ENCODE results near the gene CDKN1B.

CDKN1B gene

DNA sequence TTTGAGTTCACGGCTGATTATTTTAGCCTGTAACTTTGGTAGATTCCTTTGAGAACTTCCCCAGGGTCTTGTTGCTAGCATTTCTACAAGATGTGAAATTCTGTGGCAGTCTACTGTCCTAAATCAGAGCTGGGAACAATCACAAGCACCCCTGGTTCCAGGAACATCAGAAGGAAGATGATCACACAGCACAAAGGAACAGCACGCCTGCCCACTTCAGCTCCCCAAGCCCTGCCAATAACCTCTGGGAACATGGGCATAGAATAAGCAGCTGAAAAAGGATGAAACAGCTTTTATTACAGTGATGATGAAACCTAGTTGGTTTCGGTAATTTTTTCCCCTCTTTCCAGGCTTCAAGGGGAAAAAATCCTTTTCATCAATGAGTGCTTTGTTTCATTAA lies 33.4 kb upstream of the CDKN1B start:
- H3K27ac ChIP-seq = no peak overlapping the region
- no peak overlapping the region for H3K4me2 ChIP-seq
- no peak overlapping the region for H3K4me3 ChIP-seq

DNA sequence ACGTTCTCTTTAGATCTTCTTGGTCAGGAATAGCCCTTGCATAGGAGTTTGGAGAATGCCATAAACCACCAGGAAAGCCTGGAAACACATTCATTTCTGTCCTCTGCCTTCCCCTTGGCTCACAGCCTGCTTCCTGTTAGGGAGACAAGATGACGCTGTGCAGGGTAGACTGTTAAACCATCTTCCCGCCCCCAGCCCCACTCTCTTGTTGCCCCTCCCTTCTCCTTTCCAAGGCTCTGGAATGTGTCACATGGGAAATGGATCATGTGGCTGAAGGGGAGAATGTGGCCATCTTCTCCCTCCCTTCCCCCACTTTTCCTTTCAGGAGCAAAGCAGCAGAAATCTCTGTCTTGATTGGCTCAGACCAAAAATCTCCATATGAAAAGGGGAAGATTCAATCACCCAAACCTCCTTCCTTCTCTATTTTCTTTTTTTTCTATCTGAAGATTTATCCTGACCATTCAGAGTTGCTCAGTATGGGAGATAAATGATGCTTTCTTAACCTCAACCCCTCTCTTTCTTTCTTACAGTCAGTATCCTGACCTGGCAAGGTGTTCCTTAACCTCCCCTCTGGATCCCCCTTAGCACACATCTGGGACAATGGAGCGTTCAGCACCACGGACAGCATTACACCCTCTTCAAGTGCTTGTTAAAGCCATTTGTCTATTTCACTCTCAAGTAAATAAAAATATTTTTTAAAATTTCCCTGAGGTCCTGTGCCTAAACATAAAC lies 32.6 kb upstream of the CDKN1B start:
- TF ChIP-seq Cebpa-rat (IDR thresholded peaks at IDR 0.05) = no peak
- no peaks in the 10 kb centered on the region for H3K4me1 ChIP-seq
- H3K4me2 ChIP-seq = no peak overlapping the region
- H3K27ac ChIP-seq = no peak overlapping the region
- H3K36me3 ChIP-seq = no peaks in the 10 kb centered on the region
- H4K20me1 ChIP-seq = no peaks in the 10 kb centered on the region; a peak in 1 of 22 replicates
- no peaks in the 10 kb centered on the region for H3K27me3 ChIP-seq
- no peaks in the 10 kb centered on the region for H3K9me3 ChIP-seq (replicated peaks in 1 of 11)
- no peak overlapping the region for H3K9ac ChIP-seq
- no peak overlapping the region for H3K4me3 ChIP-seq

More for the DNA sequence above, 33.4 kb upstream of the CDKN1B start:
- no peaks in the 10 kb centered on the region for H3K4me1 ChIP-seq
- H3K9ac ChIP-seq = no peak overlapping the region
- no peaks in the 10 kb centered on the region for H3K27me3 ChIP-seq
- no peaks in the 10 kb centered on the region; a peak in 1 of 22 replicates for H4K20me1 ChIP-seq
- no peaks in the 10 kb centered on the region for H3K9me3 ChIP-seq (replicated peaks in 1 of 11)
- H3K36me3 ChIP-seq = no peaks in the 10 kb centered on the region
- TF ChIP-seq Cebpa-rat (IDR thresholded peaks at IDR 0.05) = no peak

DNA sequence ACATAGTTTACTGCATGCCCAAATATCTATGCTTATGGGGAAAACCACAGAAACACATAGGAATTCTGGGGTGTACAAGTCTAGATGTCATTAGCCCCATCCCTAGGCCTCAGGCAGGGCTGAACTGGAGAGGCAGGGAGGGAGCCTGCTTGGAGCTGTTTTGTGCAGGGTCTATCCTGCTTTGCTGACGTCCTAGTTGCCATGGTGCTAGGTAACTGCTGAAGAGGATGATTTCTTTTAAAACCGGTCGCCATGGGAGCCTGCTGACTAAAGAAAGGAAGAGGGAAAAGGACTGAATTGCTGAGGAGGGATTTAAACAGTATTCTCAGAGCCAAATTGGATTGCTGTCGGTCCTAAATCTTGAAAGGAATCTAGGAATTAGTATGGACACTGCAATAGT lies 31.9 kb upstream of the CDKN1B start:
- Histone ChIP-seq H3K4me3 (no peak overlapping the region), H3K9ac (no peak overlapping the region), H3K36me3 (no peaks in the 10 kb centered on the region), H4K20me1 (no peaks in the 10 kb centered on the region; a peak in 1 of 22 replicates), H3K27ac (no peak overlapping the region), H3K9me3 (replicated peaks in 1 of 11) (no peaks in the 10 kb centered on the region), H3K4me2 (no peak overlapping the region), H3K27me3 (no peaks in the 10 kb centered on the region), H3K4me1 (no peaks in the 10 kb centered on the region)
- TF ChIP-seq Cebpa-rat (IDR thresholded peaks at IDR 0.05) = no peak

DNA sequence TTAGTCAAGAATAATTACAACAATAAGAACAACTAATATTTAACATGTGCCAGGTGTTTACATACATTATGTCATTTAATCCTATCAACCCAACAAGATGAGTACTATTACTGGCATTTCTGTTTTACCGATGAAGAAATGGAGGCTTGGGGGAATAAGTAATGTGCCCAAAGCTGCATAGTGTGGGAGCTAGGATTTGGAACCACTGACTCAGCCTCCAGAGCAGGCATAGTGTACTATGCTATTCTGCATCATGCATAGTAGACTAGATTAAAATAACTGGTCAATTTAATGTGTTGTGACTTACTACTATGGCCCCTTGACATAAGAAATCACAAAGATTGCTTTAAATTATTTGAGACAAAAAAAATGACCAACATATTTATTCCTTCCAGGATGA lies 30.7 kb upstream of the CDKN1B start:
- Histone ChIP-seq H3K27ac (no peak overlapping the region), H3K9me3 (replicated peaks in 1 of 11) (no peaks in the 10 kb centered on the region), H3K9ac (no peak overlapping the region), H3K36me3 (no peaks in the 10 kb centered on the region), H3K4me1 (peaks cover 0 to under 1% (median 0%) of the 10 kb centered on the region in 10 experiments; a peak in 2 of 20 replicates), H3K4me3 (no peak overlapping the region), H3K27me3 (no peaks in the 10 kb centered on the region), H3K4me2 (no peak overlapping the region), H4K20me1 (no peaks in the 10 kb centered on the region)
- TF ChIP-seq Cebpa-rat (IDR thresholded peaks at IDR 0.05) = no peak

- Histone ChIP-seq H3K9ac (no peak overlapping the region), H3K27me3 (no peaks in the 10 kb centered on the region), H3K36me3 (no peaks in the 10 kb centered on the region), H4K20me1 (no peaks in the 10 kb centered on the region), H3K4me2 (no peak overlapping the region), H3K27ac (no peak overlapping the region), H3K4me1 (peaks cover 0 to 5% (median 0%) of the 10 kb centered on the region in 10 experiments; a peak in 4 of 20 replicates), H3K9me3 (replicated peaks in 1 of 11) (no peaks in the 10 kb centered on the region), H3K4me3 (no peak overlapping the region)
- TF ChIP-seq Cebpa-rat (IDR thresholded peaks at IDR 0.05) = no peak
Observed at GRCh38 chr12:12686925-12687324, 30.2 kb upstream of the CDKN1B start.

DNA sequence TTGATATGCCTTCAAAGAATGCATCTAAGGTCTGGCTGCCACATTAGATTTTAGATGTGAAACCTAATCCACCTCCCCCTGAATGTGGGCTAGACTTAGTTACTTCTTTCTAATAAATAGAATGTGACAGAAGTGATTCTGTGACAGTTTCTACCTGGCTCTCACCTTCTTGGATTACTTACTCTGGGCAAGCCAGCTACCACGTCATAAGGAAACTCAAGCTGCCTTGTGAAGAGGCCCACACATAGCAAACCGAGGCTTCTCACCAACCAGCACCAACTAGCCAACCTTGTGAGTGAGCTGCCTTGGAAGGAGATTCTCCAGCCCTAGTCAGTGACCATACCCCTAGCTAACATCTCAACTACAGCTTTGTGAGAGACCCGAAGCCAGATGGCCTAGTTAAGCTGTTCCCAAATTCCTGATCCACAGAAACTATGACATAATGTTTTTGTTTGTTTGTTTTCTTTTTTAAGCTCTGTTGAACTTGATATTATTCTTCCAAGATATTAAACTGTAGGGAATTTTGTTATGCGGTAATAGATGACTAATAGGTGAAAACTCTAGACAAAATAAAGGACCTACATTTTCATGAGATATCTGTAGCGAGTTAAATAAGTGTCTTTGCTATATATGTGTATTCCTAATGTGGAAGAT lies 27.4 kb upstream of the CDKN1B start:
- H3K4me3 ChIP-seq = no peak overlapping the region
- no peak overlapping the region for H3K27ac ChIP-seq
- H3K4me2 ChIP-seq = no peak overlapping the region
- no peaks in the 10 kb centered on the region for H3K27me3 ChIP-seq
- no peaks in the 10 kb centered on the region for H3K9me3 ChIP-seq (replicated peaks in 1 of 11)
- no peaks in the 10 kb centered on the region for H4K20me1 ChIP-seq
- no peaks in the 10 kb centered on the region for H3K36me3 ChIP-seq
- no peak overlapping the region for H3K9ac ChIP-seq
- H3K4me1 ChIP-seq = peaks cover 0 to 8% (median 0%) of the 10 kb centered on the region in 10 experiments; a peak in 4 of 20 replicates
- TF ChIP-seq Cebpa-rat (IDR thresholded peaks at IDR 0.05) = no peak

GRCh38 chr12:12691549-12691948 lies 25.6 kb upstream of the CDKN1B start:
- Histone ChIP-seq H4K20me1 (no peaks in the 10 kb centered on the region), H3K9me3 (replicated peaks in 1 of 11) (no peaks in the 10 kb centered on the region), H3K36me3 (no peaks in the 10 kb centered on the region), H3K27ac (no peak overlapping the region), H3K4me1 (peaks cover 0 to 15% (median 10%) of the 10 kb centered on the region in 10 experiments; a peak in 9 of 20 replicates), H3K27me3 (no peaks in the 10 kb centered on the region), H3K9ac (no peak overlapping the region), H3K4me2 (peak overlapping the region in 2 of 11 experiments; percentile 0 to 16; a peak in 1 of 22 replicates), H3K4me3 (no peak overlapping the region)
- no peak for TF ChIP-seq Cebpa-rat (IDR thresholded peaks at IDR 0.05)

DNA sequence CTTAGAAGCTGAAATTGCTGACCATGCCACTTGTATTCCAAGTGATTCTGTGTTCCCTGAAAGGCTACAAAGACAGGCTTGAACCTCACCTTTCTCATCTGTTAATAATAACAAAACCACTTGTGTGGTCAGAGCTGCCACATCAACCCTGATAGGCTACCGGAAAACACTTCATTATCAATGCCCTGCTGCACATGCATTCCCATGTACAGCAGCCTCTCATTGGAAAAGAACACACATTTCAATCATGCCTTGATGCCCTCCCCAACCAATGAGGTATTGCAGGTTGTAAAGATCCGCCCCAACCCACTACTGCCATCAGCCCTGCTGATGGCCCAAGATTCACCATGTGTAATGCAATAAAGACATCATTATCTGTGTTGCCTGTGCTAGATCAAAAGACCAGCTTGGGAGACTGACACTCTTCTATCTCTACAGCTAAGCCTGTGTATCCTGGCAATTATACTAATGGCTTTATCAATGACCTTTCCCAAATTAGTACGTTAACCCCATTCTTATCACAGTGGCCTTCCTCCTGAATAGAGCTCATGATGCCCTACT lies 24.0 kb upstream of the CDKN1B start:
- Histone ChIP-seq H3K27me3 (no peaks in the 10 kb centered on the region), H3K4me1 (peaks cover 7 to 24% (median 16%) of the 10 kb centered on the region in 10 experiments; a peak in 16 of 20 replicates), H3K4me2 (no peak overlapping the region), H4K20me1 (no peaks in the 10 kb centered on the region), H3K9ac (no peak overlapping the region), H3K9me3 (replicated peaks in 1 of 11) (no peaks in the 10 kb centered on the region), H3K36me3 (no peaks in the 10 kb centered on the region), H3K27ac (no peak overlapping the region), H3K4me3 (no peak overlapping the region)
- TF ChIP-seq Cebpa-rat (IDR thresholded peaks at IDR 0.05) = no peak

DNA sequence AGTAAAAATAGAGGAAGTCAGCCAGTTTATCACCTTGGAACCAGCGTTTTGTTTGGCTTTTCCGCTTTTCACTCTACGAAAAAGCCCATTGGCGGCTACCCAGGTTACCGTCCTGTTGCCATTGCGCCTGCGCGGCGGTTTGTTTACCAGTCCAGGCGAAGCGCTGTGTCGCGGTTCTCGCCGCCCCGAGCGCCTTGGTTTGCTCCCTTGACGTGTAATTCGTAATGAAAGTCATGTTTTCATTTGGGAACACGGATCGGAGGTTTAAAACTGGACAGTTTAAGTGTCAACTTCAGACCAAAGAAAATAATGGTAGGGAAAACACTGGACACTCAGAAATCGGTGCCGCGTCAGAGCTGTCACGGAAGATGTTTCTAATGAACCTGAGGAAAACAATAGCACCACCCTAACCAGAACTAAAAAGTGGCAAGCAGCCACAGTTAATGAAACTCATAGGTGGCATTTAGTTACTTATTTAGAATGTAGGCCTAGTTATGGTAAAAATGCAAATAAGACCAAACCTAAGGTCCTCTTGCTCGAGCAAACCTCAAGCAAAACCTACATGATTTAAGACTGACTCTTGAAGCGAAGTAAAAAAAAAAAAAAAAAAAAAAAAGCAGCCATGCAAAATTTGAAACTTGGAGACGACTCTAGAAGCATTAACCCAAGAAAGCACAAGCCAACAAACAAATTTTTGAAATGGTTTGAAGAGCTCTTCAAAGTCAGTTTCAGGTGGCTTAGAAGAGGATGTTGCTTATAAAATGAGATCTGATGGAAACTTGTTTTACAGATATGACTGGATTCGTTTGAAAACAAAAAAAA lies 20.4 kb upstream of the CDKN1B start:
- no peaks in the 10 kb centered on the region for H3K9me3 ChIP-seq (replicated peaks in 1 of 11)

More for the DNA sequence above, 20.4 kb upstream of the CDKN1B start:
- H3K4me1 ChIP-seq = peaks cover 7 to 38% (median 16%) of the 10 kb centered on the region in 10 experiments; a peak in 16 of 20 replicates
- H3K36me3 ChIP-seq = no peaks in the 10 kb centered on the region
- no peaks in the 10 kb centered on the region for H3K27me3 ChIP-seq
- H3K9ac ChIP-seq = peak overlapping the region; percentile 80 to 96 (median 84)
- H3K4me2 ChIP-seq = peak overlapping the region; percentile 68 to 83 (median 76)
- peak overlapping the region; percentile 80 to 97 (median 88) for H3K27ac ChIP-seq
- no peaks in the 10 kb centered on the region for H4K20me1 ChIP-seq
- H3K4me3 ChIP-seq = peak overlapping the region; percentile 56 to 74 (median 62)
- TF ChIP-seq Cebpa-rat (IDR thresholded peaks at IDR 0.05) = no peak

Measured in BLaER1 treated with 17β-estradiol and CSF1 and Interleukin-3, amounts not matched to agents 10 nM and 100 nM (cell line).